ENCODE results near the gene SGMS1.

- no peak for TF ChIP-seq ZNF331 (CRISPR knock-in tag; IDR thresholded peaks at IDR 0.05; ENCODE audit: low read depth)
- TF ChIP-seq CTCF (conservative IDR thresholded peaks at IDR 0.05; ENCODE audit: low read depth in 2 of 2) = no peak
- TF ChIP-seq EZH2 (IDR thresholded peaks at IDR 0.05; ENCODE audit: low read depth, unreplicated experiment) = no peak
These were observed 96.2 kb downstream of the SGMS1 start for GRCh38 chr10:50527442-50528043.
